Medulla oblongata (tissue), 1 donor: ENCODE measurements around the gene FXN.
A peak's percentile ranks its signal among the peaks of the same experiment; 100 is the strongest.
"Not testable (repeated sequence)": the region's sequence is repeated elsewhere in the genome, so short reads cannot be mapped to it uniquely, and the experiment has no call there.

Experiments used
- DNase-seq: peaks from one replicate; pipeline ENCODE4 v3.0.0-alpha.2; 2015; ENCODE audit errors: extremely low spot score

FXN gene

GRCh38 chr9:69027355-69028097 is 8.0 kb upstream of the FXN start:
- peak; percentile 77 for DNase-seq

GRCh38 chr9:69028754-69029153 is 6.8 kb upstream of the FXN start:
- no peak for DNase-seq

- no peak for DNase-seq
Observed at GRCh38 chr9:69029535-69029934, 6.0 kb upstream of the FXN start.

- no peak for DNase-seq
Observed at GRCh38 chr9:69030851-69031645, 4.5 kb upstream of the FXN start.

- no peak for DNase-seq
Observed at GRCh38 chr9:69034071-69034470, 1.5 kb upstream of the FXN start.

GRCh38 chr9:69036309-69036708 is 757 bp downstream of the FXN start:
- peak; percentile 11 for DNase-seq

- no peak for DNase-seq
Observed at GRCh38 chr9:69036799-69037198, 1.2 kb downstream of the FXN start.

GRCh38 chr9:69040646-69041045 is 5.1 kb downstream of the FXN start:
- no peak for DNase-seq

- no peak for DNase-seq
Observed at GRCh38 chr9:69044240-69045219, 9.0 kb downstream of the FXN start.

GRCh38 chr9:69045821-69046220 is 10.3 kb downstream of the FXN start:
- DNase-seq: no peak

GRCh38 chr9:69046723-69047122 is 11.2 kb downstream of the FXN start:
- no peak for DNase-seq

GRCh38 chr9:69047371-69047770 is 11.8 kb downstream of the FXN start:
- DNase-seq: no peak

GRCh38 chr9:69049094-69049493 is 13.5 kb downstream of the FXN start:
- DNase-seq: no peak

GRCh38 chr9:69050936-69051335 is 15.4 kb downstream of the FXN start:
- DNase-seq: not testable (repeated sequence)

- DNase-seq: no peak
Observed at GRCh38 chr9:69054989-69055388, 19.4 kb downstream of the FXN start.

- no peak for DNase-seq
Observed at GRCh38 chr9:69056191-69056815, 20.8 kb downstream of the FXN start.

- DNase-seq: no peak
Observed at GRCh38 chr9:69058101-69058500, 22.5 kb downstream of the FXN start.

GRCh38 chr9:69060766-69061165 is 25.2 kb downstream of the FXN start:
- no peak for DNase-seq

- DNase-seq: no peak
Observed at GRCh38 chr9:69062195-69062594, 26.6 kb downstream of the FXN start.

- DNase-seq: no peak
Observed at GRCh38 chr9:69063839-69064238, 28.3 kb downstream of the FXN start.

- DNase-seq: no peak
Observed at GRCh38 chr9:69065660-69066059, 30.1 kb downstream of the FXN start.

GRCh38 chr9:69066955-69067354 is 31.4 kb downstream of the FXN start:
- no peak for DNase-seq
